CD8-positive, alpha-beta memory T cell (primary cell): ENCODE results near the gene NEK9. TPM values are rescaled to one million over a fixed set of nuclear protein-coding genes. Genes with fewer than 3 reads are reported as not detected.
A peak's percentile ranks its signal among the peaks of the same experiment; 100 is the strongest.

ENCODE experiments used
- CTCF ChIA-PET: fragments of 350-600 bp; sonication (Branson Sonifier 250); formaldehyde crosslinking; loops from one replicate; lab custom pipeline; 2021; ENCODE audit warnings: antibody characterized with exemption; lab: Charles Lee
- POLR2A ChIA-PET: fragments of 350-600 bp; sonication (Branson Sonifier 250); formaldehyde crosslinking; loops from one replicate; lab custom pipeline; 2021; ENCODE audit warnings: antibody characterized with exemption; lab: Charles Lee
- DNase-seq, 5 donors: peaks; one replicate each; pipeline versions ENCODE4 v3.0.0 to v3.0.0-alpha.2; 2020 to 2022; ENCODE audit warnings: mixed read lengths in 1 of 5
- H3K27ac ChIP-seq: one replicate; pipeline ENCODE4 v1.7.0; 2013; ENCODE audit warnings: low read depth, mild to moderate bottlenecking, low read length, moderate library complexity
- H3K27me3 ChIP-seq: 2 replicates; pipeline ENCODE4 v1.7.0; 2013; ENCODE audit warnings: low read length, mild to moderate bottlenecking; ENCODE audit not compliant: insufficient read depth, poor library complexity, severe bottlenecking
- H3K36me3 ChIP-seq: 2 replicates; pipeline ENCODE4 v1.7.0; 2013; ENCODE audit warnings: mild to moderate bottlenecking, low read length, moderate library complexity; ENCODE audit not compliant: insufficient read depth
- H3K4me1 ChIP-seq: 2 replicates; pipeline ENCODE4 v1.7.0; 2013; ENCODE audit warnings: mild to moderate bottlenecking, low read length, moderate library complexity; ENCODE audit not compliant: insufficient read depth
- H3K4me3 ChIP-seq: 2 replicates; pipeline ENCODE4 v1.7.0; 2013; ENCODE audit warnings: mild to moderate bottlenecking, low read length
- H3K9me3 ChIP-seq: 2 replicates; pipeline ENCODE4 v1.7.0; 2013; ENCODE audit warnings: mild to moderate bottlenecking, low read length
- H3K27ac Mint-ChIP-seq, 8 donors: one replicate each; pipeline ENCODE4 v1.8.0; 2020 to 2021; ENCODE audit warnings: mixed read lengths in 8 of 8, mild to moderate bottlenecking in 6 of 8, inconsistent platforms in 3 of 8, moderate library complexity in 3 of 8
- H3K27me3 Mint-ChIP-seq, 2 donors: one replicate each; pipeline ENCODE4 v1.8.0; 2020 to 2021; ENCODE audit warnings: mixed read lengths in 2 of 2, mild to moderate bottlenecking in 1 of 2, moderate library complexity in 1 of 2
- H3K36me3 Mint-ChIP-seq, 3 donors: one replicate each; pipeline ENCODE4 v1.8.0; 2020 to 2021; ENCODE audit warnings: mixed read lengths in 3 of 3, inconsistent platforms in 1 of 3, mild to moderate bottlenecking in 1 of 3
- H3K4me1 Mint-ChIP-seq, 3 donors: one replicate each; pipeline ENCODE4 v1.8.0; 2020 to 2021; ENCODE audit warnings: mixed read lengths in 3 of 3, inconsistent platforms in 1 of 3, mild to moderate bottlenecking in 1 of 3
- H3K4me3 Mint-ChIP-seq, 7 donors: one replicate each; pipeline ENCODE4 v1.8.0; 2020 to 2021; ENCODE audit warnings: mixed read lengths in 7 of 7, mild to moderate bottlenecking in 6 of 7, moderate library complexity in 4 of 7, inconsistent platforms in 2 of 7
- H3K9me3 Mint-ChIP-seq, 5 donors: one replicate each; pipeline ENCODE4 v1.8.0; 2020 to 2022; ENCODE audit warnings: mixed read lengths in 5 of 5, mild to moderate bottlenecking in 3 of 5, moderate library complexity in 2 of 5, inconsistent platforms in 1 of 5
- polyA plus RNA-seq: library from polyadenylated mRNA; unstranded; fragments of 300-500 nt; fragmentation: Illumina TruSeq; gene quantifications from one replicate; pipeline ENCODE4 v1.2.3, GENCODE V29; 2021
- total RNA-seq, 2 experiments: library from RNA; stranded (reverse); gene quantifications; one replicate each; pipeline ENCODE4 v1.2.3, GENCODE V29; 2021

The NEK9 gene
- total and polyA plus RNA-seq, 3 experiments from 2014 or later: 18.0 to 74.0 (median 72.2) TPM

DNA sequence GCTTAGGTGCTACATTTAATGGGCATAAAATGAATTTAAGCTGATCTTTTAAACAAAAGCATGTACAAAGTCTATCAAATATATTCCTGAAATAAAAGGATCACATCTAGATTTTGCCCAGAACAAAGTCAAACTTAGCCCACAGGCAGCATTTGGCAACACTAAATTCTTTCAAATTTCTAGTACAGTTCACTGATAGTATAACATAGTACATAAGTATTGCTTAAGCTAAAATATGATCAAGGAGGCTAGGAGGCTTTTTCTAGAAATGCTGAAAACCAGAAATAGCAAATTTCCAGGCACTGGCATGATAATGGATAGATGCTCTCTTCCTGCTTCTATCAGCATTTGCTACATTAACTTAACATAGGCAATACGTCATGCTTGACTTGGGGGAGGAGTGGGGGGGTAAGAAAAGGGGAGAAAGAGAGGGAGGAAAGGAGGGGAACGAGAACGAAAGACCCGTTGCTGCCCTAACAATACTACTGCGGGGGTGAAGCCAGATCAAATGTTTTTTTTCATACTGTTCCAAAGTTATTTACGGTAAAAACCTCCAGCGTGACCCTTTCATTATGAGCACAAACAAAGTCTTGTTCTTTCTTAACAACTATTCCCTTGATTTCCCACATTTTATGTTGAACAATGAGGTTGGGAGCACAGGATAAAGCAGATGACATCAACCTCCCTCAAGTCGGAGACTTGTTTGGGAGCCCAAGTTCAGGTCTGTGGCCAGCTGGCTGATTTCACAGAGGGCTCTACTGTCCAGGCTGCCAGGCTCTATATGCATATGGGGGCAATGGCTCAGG lies 38.9 kb upstream of the NEK9 start:
- Histone ChIP-seq H3K4me1 (peaks cover 51% of the 10 kb centered on the region), H3K27me3 (no peaks in the 10 kb centered on the region), H3K27ac (no peak overlapping the region), H3K4me3 (no peak overlapping the region), H3K36me3 (no peaks in the 10 kb centered on the region), H3K9me3 (no peaks in the 10 kb centered on the region)
- Mint-ChIP-seq H3K36me3 (peaks cover 0 to 24% (median 0%) of the 10 kb centered on the region in 3 donors), H3K4me1 (peaks cover 58 to 80% (median 72%) of the 10 kb centered on the region in 3 donors), H3K27me3 (no peaks in the 10 kb centered on the region), H3K9me3 (no peaks in the 10 kb centered on the region), H3K4me3 (no peak overlapping the region), H3K27ac (peak overlapping the region in 5 of 8 donors; percentile 15 to 82 (median 46))
- DNase-seq: no peak
- CTCF ChIA-PET: no interaction called here
- POLR2A ChIA-PET: no interaction called here

DNA sequence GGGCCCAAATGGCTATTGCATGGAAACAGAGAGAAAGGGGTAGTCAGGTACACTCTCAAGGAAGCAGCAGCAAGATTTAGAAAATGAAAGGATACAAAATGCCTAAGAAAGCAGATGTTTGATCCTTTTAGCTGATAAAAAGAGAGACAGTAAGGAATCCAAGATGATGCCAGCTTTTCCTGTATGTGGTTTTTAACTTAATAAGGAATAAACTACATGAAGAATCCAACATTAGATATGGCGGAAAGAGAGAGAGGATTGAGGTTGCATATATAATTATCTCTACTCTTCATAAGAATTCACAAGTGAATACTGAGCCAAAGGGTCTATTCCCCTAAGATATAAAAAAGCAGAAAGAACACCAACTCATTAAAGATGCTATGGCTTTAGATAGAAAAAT lies 38.0 kb upstream of the NEK9 start:
- Histone ChIP-seq H3K27ac (no peak overlapping the region), H3K9me3 (no peaks in the 10 kb centered on the region), H3K4me3 (no peak overlapping the region), H3K36me3 (no peaks in the 10 kb centered on the region), H3K4me1 (peaks cover 57% of the 10 kb centered on the region), H3K27me3 (no peaks in the 10 kb centered on the region)
- POLR2A ChIA-PET: interaction anchor here (1.9 kb wide), 1 partner anchor 11 kb away, joined by 5 read pairs; the partner anchor contains the start of gene TMED10
- H3K4me3 Mint-ChIP-seq: no peak overlapping the region
- H3K27ac Mint-ChIP-seq: peak overlapping the region in 1 of 8 donors; percentile 75
- H3K4me1 Mint-ChIP-seq: peaks cover 59 to 82% (median 73%) of the 10 kb centered on the region in 3 donors
- CTCF ChIA-PET: no interaction called here
- H3K9me3 Mint-ChIP-seq: no peaks in the 10 kb centered on the region
- peaks cover 0 to 23% (median 0%) of the 10 kb centered on the region in 3 donors for H3K36me3 Mint-ChIP-seq
- DNase-seq: no peak
- no peaks in the 10 kb centered on the region for H3K27me3 Mint-ChIP-seq

DNA sequence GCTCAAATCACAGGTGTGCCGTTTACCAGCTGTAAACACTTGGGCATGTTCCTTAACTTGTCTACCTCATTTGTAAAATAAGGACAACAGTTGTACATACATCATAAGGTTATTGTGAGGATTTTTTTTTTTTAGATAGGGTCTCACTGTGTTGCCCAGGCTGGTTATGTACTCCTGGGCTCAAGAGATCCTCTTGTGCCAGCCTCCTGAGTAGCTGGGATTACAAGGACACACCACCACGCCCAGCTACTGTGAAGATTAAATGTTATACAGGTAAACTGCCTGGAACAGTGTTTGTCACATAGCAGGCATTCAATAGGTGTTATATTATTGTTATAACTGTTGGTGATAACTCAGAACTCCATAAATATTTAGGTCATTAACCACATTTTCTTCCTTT lies 36.8 kb upstream of the NEK9 start:
- CTCF ChIA-PET: interaction anchor here (0.9 to 1.6 kb wide), 3 partner anchors 29 to 303 kb away, joined by 3 to 5 read pairs (median 3); no protein-coding TSS in a partner anchor
- peaks cover 61 to 83% (median 76%) of the 10 kb centered on the region in 3 donors for H3K4me1 Mint-ChIP-seq
- POLR2A ChIA-PET: interaction anchor here (1.9 kb wide), 1 partner anchor 12 kb away, joined by 5 read pairs; the partner anchor contains the start of gene TMED10

DNA sequence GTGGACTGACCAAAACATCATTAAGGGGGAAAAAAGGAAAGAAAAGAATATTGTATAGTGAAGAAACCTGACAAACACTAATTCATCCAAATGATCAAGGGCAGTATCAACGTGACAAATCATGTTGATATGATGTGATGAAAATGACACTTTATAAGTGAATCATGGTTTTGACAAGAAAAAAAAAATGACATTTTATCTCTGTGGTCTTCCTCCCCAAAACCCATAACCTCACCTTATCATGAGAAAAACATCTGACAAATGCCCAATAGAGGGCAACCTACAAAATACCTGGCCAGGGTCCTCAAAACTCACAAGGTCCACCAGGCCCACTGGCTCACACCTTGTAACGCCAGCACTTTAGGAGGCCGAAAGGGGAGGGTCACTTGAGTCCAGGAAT lies 35.8 kb upstream of the NEK9 start:
- Histone ChIP-seq H3K4me3 (no peak overlapping the region), H3K27ac (no peak overlapping the region), H3K4me1 (peaks cover 39% of the 10 kb centered on the region), H3K27me3 (no peaks in the 10 kb centered on the region), H3K9me3 (no peaks in the 10 kb centered on the region), H3K36me3 (no peaks in the 10 kb centered on the region)
- CTCF ChIA-PET: interaction anchor here (1.6 kb wide), 1 partner anchor 132 kb away, joined by 5 read pairs; no protein-coding TSS in a partner anchor
- no peak for DNase-seq
- H3K27me3 Mint-ChIP-seq: no peaks in the 10 kb centered on the region
- no peak overlapping the region for H3K4me3 Mint-ChIP-seq
- peaks cover 0 to 26% (median 0%) of the 10 kb centered on the region in 3 donors for H3K36me3 Mint-ChIP-seq
- H3K27ac Mint-ChIP-seq: peak overlapping the region in 6 of 8 donors; percentile 16 to 84 (median 36)
- H3K4me1 Mint-ChIP-seq: peaks cover 52 to 80% (median 67%) of the 10 kb centered on the region in 3 donors
- H3K9me3 Mint-ChIP-seq: no peaks in the 10 kb centered on the region
- POLR2A ChIA-PET: no interaction called here

More for the DNA sequence above, 36.8 kb upstream of the NEK9 start:
- H3K36me3 ChIP-seq: no peaks in the 10 kb centered on the region
- H3K4me3 ChIP-seq: no peak overlapping the region
- no peak overlapping the region for H3K27ac ChIP-seq
- no peaks in the 10 kb centered on the region for H3K27me3 ChIP-seq
- Mint-ChIP-seq H3K9me3 (no peaks in the 10 kb centered on the region), H3K36me3 (peaks cover 0 to 23% (median 0%) of the 10 kb centered on the region in 3 donors), H3K27ac (peak overlapping the region in 2 of 8 donors; percentile 9 to 58), H3K27me3 (no peaks in the 10 kb centered on the region), H3K4me3 (no peak overlapping the region)
- H3K9me3 ChIP-seq: no peaks in the 10 kb centered on the region
- H3K4me1 ChIP-seq: peaks cover 48% of the 10 kb centered on the region
- DNase-seq: no peak

DNA sequence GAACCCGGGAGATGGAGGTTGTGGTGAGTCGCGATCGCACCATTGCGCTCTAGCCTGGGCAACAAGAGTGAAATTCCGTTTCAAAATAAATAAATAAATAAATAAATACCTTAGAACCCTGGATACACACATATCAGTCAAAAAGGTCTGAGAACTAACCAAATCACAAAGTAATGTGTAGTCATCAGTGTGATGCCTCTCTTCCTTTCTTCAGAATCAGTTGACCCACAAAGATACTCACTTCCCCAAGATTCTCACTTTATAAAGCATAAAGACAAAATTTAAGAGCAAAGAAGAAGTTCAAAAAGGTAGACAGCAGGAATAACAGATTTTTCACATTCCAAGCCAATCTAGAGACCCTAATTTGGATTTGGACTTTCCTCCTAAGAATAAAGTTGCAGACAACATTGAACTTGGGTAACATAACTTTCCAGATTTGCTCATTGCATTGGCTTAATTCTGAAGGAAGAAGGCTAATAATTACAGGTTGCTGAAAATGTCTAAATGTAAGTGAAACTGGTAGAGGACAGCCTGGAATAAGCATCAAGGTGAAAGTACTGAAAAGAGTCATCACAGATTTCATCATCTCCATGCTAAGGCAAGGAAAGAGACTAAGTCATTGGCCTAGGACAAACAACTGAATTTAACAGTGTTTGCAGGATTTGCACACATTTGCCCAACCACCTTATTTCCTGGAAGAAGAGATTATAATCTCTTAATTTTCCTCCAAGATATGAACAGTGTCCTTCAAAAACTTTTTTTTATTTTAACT lies 32.2 kb upstream of the NEK9 start:
- peak overlapping the region in 6 of 8 donors; percentile 25 to 72 (median 54) for H3K27ac Mint-ChIP-seq
- POLR2A ChIA-PET: interaction anchor here (0.6 kb wide), 1 partner anchor 32 kb away, joined by 6 read pairs; no protein-coding TSS in a partner anchor
- H3K9me3 Mint-ChIP-seq: no peaks in the 10 kb centered on the region
- peaks cover 35% of the 10 kb centered on the region for H3K4me1 ChIP-seq
- H3K4me3 Mint-ChIP-seq: peak overlapping the region in 1 of 7 donors; percentile 24
- no peaks in the 10 kb centered on the region for H3K36me3 ChIP-seq
- H3K27ac ChIP-seq: no peak overlapping the region
- CTCF ChIA-PET: interaction anchor here (0.7 kb wide), 1 partner anchor 135 kb away, joined by 3 read pairs; no protein-coding TSS in a partner anchor
- no peak overlapping the region for H3K4me3 ChIP-seq
- peaks cover 50 to 80% (median 66%) of the 10 kb centered on the region in 3 donors for H3K4me1 Mint-ChIP-seq
- H3K9me3 ChIP-seq: no peaks in the 10 kb centered on the region
- DNase-seq: no peak
- H3K36me3 Mint-ChIP-seq: peaks cover 0 to 24% (median 0%) of the 10 kb centered on the region in 3 donors
- H3K27me3 Mint-ChIP-seq: no peaks in the 10 kb centered on the region
- H3K27me3 ChIP-seq: no peaks in the 10 kb centered on the region

DNA sequence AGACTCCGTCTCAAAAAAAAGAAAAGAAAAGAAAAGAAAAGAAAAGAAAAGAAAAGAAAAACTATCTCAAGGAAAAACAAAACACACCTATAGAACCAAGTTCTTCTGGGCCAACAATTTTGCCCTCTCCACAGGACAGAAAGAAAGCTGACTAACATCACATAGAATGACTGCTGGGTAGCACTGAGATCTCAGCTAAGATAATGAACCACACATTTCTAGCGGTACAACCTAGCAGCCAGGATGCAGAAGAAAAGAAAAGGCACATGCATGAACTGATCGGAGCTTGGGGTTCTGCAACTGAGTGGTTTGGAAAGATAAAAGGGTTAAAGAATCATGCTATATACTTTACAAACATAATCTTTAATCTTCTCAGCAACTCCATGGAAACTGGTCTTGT lies 30.1 kb upstream of the NEK9 start:
- H3K4me3 ChIP-seq: no peak overlapping the region
- H3K9me3 Mint-ChIP-seq: no peaks in the 10 kb centered on the region
- peak overlapping the region in 4 of 7 donors; percentile 15 to 34 (median 16) for H3K4me3 Mint-ChIP-seq
- peaks cover 0 to 24% (median 3%) of the 10 kb centered on the region in 3 donors for H3K36me3 Mint-ChIP-seq
- DNase-seq: peak in 1 of 5 donors; percentile 20
- no peak overlapping the region for H3K27ac ChIP-seq
- no peaks in the 10 kb centered on the region for H3K9me3 ChIP-seq
- H3K27me3 Mint-ChIP-seq: no peaks in the 10 kb centered on the region
- H3K36me3 ChIP-seq: no peaks in the 10 kb centered on the region
- peaks cover 57 to 77% (median 71%) of the 10 kb centered on the region in 3 donors for H3K4me1 Mint-ChIP-seq
- ChIA-PET POLR2A (no interaction called here), CTCF (interaction anchor here (0.5 kb wide), 1 partner anchor 140 kb away, joined by 3 read pairs; no protein-coding TSS in a partner anchor)
- no peaks in the 10 kb centered on the region for H3K27me3 ChIP-seq
- peak overlapping the region in 7 of 8 donors; percentile 11 to 74 (median 51) for H3K27ac Mint-ChIP-seq
- peaks cover 31% of the 10 kb centered on the region for H3K4me1 ChIP-seq

DNA sequence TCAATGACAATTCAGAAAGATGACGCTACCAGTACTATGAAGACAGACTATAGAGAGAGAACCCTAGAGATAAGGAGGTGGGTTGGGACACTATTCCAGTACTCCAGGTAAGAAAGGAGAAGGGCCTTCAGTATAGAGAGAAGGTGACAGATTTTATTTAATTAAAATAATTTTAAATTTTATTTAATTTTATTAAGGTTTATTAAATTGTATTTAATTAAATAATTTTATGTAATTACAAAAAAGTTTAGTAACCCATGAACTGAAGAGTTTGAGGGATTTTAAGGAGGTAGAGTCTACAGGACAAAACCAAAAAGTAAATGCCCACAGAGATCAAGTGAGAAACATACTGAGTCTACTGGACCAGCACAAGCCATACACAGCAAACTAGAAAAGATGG lies 29.3 kb upstream of the NEK9 start:
- Histone ChIP-seq H3K4me3 (no peak overlapping the region), H3K27me3 (no peaks in the 10 kb centered on the region), H3K4me1 (peaks cover 25% of the 10 kb centered on the region), H3K36me3 (no peaks in the 10 kb centered on the region), H3K27ac (no peak overlapping the region), H3K9me3 (no peaks in the 10 kb centered on the region)
- Mint-ChIP-seq H3K27me3 (no peaks in the 10 kb centered on the region), H3K4me1 (peaks cover 54 to 74% (median 69%) of the 10 kb centered on the region in 3 donors), H3K4me3 (no peak overlapping the region), H3K27ac (peak overlapping the region in 2 of 8 donors; percentile 7 to 49), H3K36me3 (peaks cover 0 to 31% (median 7%) of the 10 kb centered on the region in 3 donors), H3K9me3 (no peaks in the 10 kb centered on the region)
- ChIA-PET POLR2A (no interaction called here), CTCF (no interaction called here)
- DNase-seq: no peak
